Ramos (cell line): ENCODE measurements around the gene CROT.

Experiments used
- in situ Hi-C: fragments of 300-500 bp; cut with MboI; formaldehyde crosslinking; loops from one replicate; pipeline ENCODE4 v1.14.3; 2022; ENCODE audit warnings: low sequenced_read_pairs; ENCODE audit not compliant: unreplicated experiment

Gene CROT

DNA sequence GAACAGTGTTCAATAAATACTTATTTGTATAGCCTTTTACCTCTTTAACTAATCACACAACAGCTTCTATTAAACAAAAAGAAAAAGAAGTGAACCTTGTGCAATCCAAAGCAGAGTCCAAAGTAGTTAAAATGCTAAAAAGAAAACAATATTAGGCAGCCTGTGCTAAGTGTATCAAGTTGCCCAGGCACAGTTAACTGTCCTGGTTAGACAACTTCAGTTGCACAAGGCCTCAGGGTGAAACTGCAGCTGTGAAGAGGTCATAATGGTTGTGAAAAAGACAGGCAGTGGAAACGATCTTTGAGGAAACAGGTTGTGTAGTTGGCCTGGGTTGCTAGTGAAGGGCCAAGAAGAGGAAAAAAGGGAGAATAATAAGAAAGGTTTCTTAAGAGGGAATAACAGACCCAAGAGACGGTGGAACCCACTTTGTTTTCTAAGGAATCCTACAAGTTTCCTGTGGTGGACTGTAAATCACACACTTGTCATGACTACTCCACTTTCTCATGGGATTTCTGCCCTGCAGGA, 6.0 kb upstream of the CROT start:
- in situ Hi-C loops = no loop called here

- in situ Hi-C loops = no loop called here
Observed at GRCh38 chr7:87341441-87341840, 4.0 kb upstream of the CROT start.

DNA sequence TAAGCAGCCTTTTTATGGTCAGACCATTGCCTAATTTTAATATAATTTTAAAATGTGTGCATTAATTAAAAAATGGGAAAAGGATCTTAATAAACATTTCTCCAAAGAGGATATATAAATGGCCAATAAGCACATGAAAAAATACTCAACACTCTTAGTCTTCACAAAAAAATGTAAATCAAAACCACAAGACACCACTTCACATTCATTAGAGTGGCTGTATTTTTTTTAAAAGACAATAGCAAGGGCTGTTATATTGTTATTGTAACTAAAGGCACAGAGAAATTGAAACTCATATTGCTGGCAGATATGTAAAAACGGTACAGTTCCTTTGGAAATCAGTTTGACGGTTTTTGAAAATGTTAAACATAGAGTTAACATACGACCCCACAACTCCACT, 3.2 kb upstream of the CROT start:
- in situ Hi-C loops = no loop called here

GRCh38 chr7:87344446-87344845, 1.0 kb upstream of the CROT start:
- in situ Hi-C loops = no loop called here

DNA sequence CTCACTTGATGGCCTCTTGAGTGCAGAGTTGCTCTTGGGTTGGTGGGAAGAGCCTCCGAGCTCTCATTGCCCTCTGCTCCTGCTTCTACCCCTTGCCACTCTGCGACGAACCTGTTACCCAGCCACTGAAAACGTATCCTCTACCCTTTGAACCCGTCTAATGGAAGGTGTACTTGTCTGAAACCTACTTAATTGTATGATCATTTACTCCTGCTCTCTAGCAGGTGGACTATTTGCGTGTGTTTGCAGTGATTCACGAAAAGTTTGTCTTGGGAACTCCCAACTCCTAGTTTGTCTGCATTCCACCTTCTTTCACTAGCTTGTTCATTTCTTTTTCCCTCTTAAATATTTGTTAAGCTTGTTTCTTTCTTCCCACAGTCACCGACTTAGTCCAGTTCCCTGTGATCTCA, 503 bp downstream of the CROT start:
- in situ Hi-C loops = no loop called here

DNA sequence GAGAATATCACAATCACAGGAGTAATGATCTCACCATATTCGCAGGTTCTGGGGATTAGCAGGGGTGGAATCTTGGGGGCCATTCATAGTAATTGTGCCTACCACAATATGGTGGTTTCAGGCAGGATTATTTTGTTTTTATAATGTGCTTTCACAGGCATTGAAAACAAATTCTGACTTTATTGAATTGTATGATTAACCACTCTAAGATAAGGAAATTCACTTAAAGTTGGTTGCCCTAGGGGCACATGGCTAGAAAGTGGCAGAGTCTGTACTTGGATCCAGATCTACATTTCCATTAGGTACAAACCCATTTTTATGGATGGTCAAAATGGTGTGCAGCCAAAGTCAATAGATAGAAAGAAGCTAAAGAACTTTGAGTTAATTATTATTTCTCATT, 1.7 kb downstream of the CROT start:
- in situ Hi-C loops = no loop called here

GRCh38 chr7:87347664-87348063, 2.2 kb downstream of the CROT start:
- in situ Hi-C loops = no loop called here

DNA sequence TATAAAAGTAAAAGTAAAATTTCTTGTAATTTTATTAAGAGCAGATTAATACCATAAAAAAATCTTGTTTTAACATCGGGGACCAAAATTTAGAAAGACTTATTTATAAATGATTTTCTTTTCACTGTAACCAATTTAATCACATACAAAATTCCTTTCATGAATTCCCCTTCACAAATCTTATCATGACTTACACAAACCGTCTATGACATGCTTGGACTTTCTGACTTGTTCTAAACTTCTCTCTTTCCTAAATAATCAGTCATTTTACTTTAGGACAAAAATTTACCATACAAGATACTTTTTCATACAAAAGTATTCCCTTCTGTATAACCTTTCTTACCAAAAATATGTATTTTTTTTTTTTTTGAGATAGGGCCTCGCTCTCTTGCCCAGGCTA, 9.3 kb downstream of the CROT start:
- in situ Hi-C loops = no loop called here

DNA sequence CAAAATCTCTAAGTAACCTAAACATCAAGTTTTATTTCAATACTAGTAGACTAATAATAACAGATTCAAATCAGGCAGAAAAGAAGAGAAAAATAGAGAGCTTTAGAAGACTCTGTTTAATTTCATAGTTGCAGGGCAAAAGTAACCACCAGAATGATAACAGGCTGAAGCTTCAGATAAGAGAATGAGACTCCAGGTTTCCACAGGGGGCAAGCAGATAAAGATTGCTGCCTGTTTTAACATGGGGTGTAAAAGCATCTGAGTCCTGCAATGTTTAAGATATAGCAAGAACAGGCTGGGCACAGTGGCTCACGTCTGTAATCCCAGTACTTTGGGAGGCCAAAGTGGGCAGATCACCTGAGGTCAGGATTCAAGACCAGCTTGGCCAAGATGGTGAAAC, 11.0 kb downstream of the CROT start:
- in situ Hi-C loops = no loop called here

DNA sequence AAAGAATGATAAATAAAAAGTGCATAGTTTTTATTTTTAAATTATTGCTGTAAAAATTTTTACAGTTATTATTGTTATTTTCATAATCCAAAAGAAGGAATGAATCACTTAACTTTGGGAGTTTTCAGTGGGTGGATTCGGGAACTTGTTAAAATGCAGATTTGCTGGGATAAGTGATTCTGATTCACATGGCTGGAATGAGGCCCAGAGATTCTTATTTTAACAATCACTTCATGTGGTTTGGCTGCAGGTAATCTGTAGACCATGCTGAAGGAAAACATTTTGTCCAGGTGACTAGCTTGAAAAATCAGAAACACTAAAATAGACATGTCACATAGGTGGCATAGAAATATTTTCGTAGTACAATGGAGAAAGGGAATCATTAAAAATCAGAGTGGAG, 13.9 kb downstream of the CROT start:
- in situ Hi-C loops = no loop called here

DNA sequence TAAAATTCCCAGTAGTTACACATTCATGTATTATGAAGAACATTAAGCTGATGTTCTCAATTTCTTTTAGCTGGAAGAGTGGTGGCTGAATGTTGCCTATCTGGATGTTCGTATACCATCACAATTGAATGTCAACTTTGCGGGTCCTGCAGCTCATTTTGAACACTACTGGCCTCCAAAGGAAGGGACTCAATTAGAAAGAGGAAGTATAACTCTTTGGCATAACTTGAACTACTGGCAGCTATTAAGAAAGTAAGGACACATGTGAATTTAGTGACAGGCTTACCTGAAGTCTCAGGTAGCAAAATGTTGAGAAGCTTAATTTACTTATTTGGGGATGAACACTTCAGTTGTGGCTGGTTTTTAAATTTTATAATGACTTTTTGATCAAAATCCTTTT, 15.9 kb downstream of the CROT start:
- in situ Hi-C loops = no loop called here

GRCh38 chr7:87363342-87363741, 17.9 kb downstream of the CROT start:
- in situ Hi-C loops = no loop called here

DNA sequence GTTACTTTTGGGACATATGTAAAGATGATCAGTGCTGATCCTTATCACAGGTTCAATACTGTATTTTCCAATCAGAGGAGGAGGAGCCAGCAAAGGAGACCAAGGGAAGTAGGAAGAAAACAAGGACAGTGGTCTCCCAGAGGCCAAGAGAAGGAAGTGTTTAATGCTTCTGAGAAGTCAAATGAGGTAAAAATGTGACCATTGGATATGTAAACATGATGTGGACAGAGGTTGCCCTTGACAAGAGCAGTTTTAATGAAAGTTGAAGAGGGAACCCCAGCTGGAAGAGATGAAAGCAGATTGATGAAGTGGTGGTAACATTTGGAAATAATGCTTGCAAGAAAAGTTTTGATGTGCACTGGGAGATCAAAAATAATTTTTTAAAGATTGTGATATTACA, 18.8 kb downstream of the CROT start:
- in situ Hi-C loops = no loop called here

DNA sequence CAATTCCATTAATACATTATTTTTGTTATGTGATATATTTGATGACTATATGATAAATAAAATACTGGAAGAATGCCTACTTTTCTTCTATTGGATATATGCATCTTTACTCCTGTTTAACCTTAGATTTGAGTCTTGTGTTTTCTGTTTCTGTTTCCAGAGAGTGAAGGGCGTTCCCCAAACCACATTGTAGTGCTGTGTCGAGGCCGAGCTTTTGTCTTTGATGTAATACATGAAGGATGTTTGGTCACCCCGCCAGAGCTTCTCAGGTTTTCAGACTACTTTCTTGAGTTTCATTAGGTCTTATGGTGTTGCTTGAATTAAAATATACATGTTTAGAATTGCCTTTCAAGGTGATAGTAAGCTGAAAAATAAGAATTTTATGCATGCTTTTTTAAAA, 23.8 kb downstream of the CROT start:
- in situ Hi-C loops = no loop called here

DNA sequence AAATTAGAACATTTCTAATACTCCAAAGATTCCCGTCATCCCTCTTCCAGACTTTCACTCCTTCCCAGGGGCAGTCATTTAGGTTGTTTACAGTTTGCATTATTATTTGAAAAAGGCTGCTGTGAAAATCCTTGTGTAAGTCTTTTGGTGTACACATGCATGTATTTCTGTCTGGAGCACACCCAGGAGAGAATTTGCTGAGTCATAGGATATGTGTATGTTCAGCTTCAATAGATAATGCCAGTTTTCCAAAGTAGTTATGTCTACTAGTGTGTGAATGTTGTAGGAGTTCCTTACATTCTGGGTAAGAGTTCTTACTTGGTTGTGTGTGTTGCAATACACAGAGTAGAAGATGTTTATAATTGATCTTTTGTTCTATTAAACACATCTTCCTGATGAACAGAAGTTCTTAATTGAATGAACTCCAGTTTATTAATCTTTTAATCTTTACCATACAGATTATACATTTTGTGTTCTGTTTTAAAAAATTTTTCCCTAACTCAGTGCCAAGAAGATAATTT, 25.3 kb downstream of the CROT start:
- in situ Hi-C loops = no loop called here

GRCh38 chr7:87375662-87376435, 30.4 kb downstream of the CROT start:
- in situ Hi-C loops = no loop called here

- in situ Hi-C loops = no loop called here
Observed at GRCh38 chr7:87380905-87381304, 35.4 kb downstream of the CROT start.

DNA sequence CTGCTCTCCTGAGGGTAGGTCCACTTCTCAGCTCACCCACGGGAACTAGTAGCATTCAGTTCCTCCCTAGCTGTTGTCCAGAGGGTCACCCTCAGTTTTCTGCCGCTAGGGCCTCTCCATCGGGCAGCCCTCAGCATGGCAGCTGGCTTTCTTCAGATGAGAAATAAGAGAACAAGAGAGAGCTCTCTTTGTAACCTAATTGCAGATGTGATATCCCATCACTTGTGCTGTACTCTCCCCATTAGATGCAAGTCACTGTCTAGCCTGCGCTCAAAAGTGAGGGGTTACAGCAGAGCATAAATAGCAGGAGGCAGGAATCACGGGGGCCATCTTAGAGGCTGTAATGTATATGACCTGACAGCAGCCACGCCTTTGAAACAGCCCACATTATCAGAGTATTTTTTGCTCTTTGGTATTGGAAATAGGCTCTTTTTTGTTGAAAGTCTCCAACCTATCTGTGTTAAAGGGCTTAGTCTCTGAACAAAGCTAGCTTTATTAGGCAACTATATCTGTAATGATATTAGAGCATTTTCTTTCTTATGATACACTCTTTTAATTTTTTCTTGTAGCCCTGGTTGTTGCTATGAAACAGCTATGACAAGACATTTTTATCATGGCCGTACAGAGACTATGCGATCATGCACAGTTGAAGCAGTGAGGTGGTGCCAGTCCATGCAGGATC, 45.7 kb downstream of the CROT start:
- in situ Hi-C loops = no loop called here

DNA sequence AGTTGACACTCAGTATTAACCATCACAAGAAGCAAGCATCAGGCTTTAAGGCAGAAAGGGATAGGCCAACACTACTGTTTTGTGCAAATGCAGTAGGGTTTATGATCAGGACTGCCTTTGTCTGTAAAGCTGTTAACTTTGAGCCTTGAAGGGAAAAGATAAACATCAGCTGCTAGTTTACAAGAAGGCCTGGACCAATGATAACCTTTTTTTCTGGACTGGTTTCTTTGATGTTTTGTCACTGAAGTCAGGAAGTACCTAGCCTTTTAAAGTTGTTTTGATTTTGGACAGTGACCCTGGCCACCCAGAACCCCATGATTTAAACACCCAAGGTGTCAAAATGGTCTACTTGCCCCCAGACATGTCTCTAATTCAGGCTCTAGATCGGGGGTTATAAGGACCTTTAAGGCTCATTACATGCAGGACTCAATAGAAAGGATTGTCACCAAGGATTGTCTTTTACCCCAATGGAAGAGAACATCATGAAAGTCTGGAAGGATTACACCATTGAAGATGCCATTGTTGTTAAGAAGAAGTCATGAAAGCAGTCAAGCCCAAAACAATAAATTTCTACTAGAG, 50.1 kb downstream of the CROT start:
- in situ Hi-C loops = no loop called here

GRCh38 chr7:87398446-87398845, 53.0 kb downstream of the CROT start:
- in situ Hi-C loops = no loop called here

DNA sequence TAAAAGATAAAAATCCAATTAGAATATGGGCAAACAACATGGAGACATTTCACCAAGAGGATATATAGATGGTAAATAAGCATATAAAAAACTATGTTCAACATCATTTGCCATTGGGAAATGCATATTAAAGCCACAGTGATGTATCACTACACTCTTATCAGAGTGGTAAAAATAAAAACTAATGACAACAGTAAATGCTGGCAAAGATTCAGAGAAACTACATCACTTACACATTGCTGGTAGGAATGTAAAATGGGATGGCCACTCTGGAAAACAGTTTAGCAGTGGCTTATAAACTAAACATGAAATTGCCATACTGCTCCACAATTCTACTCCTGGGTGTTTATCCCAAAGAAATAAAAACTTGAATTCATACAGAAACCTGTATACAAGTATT, 59.2 kb downstream of the CROT start:
- in situ Hi-C loops = no loop called here
